Measurements from ENCODE around the gene NSMF. TPM values are rescaled to one million over a fixed set of nuclear protein-coding genes. Genes with fewer than 3 reads are reported as not detected.
A peak's percentile ranks its signal among the peaks of the same experiment; 100 is the strongest.

NSMF gene
- total RNA-seq, 4 donors from 2014 or later, result 50.1 to 58.5 (median 54.2) TPM

DNA sequence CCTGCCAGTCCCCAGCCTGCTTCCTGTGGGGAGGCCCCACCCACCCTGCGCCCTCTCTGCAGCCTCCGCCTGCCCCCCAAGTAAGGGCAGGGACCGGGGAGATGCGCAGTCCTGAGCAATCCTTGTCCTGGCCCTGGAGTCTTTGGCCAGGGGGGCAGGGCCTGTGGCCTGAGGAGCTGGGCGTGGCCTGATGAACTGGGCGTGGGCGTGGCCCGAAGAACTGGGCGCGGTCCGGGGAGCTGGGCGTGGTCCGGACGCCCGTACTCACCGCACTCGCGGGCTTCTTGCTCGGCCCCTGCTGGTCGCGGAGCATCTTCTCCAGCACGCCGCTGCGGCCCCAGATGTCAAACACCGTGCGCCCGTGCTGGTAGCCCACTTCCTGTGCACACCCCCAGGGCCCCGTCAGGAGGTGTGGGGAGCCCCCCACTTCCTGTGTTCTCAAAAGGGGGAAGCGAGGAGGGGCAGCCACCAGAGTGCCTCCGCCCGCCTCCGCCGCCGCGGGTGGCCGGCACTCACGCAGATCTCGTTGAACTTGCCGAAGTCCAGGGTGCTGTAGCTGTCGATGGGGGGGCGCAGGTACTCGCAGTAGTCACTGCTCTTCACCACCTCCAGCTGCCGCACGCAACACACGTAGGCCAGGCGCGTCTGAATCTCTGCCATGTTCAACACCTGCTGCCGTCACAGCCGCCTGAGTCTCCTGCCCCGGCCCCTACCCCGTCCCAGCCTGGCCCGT, 2.7 kb upstream of the NSMF start:
- Histone ChIP-seq H3K36me3 (no peaks in the 10 kb centered on the region), H3K27ac (no peak overlapping the region), H3K9me3 (no peaks in the 10 kb centered on the region), H3K4me1 (peaks cover 13 to 26% of the 10 kb centered on the region in 2 donors), H3K4me3 (replicated peaks in 1 of 3) (no peak overlapping the region), H3K27me3 (no peaks in the 10 kb centered on the region)
- DNase-seq, result peak in 1 of 2 donors; percentile 42
- intact Hi-C loops (cut with DNase I), result no loop called here
- TF ChIP-seq, protein P1, sequence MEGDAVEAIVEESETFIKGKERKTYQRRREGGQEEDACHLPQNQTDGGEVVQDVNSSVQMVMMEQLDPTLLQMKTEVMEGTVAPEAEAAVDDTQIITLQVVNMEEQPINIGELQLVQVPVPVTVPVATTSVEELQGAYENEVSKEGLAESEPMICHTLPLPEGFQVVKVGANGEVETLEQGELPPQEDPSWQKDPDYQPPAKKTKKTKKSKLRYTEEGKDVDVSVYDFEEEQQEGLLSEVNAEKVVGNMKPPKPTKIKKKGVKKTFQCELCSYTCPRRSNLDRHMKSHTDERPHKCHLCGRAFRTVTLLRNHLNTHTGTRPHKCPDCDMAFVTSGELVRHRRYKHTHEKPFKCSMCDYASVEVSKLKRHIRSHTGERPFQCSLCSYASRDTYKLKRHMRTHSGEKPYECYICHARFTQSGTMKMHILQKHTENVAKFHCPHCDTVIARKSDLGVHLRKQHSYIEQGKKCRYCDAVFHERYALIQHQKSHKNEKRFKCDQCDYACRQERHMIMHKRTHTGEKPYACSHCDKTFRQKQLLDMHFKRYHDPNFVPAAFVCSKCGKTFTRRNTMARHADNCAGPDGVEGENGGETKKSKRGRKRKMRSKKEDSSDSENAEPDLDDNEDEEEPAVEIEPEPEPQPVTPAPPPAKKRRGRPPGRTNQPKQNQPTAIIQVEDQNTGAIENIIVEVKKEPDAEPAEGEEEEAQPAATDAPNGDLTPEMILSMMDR (IDR thresholded peaks at IDR 0.05), result no peak
- TF ChIP-seq POLR2A (IDR thresholded peaks at IDR 0.05), result no peak
- 69 to 85% methylated on average over 7 to 14 of the region's 52 CpGs for WGBS, 2 donors

DNA sequence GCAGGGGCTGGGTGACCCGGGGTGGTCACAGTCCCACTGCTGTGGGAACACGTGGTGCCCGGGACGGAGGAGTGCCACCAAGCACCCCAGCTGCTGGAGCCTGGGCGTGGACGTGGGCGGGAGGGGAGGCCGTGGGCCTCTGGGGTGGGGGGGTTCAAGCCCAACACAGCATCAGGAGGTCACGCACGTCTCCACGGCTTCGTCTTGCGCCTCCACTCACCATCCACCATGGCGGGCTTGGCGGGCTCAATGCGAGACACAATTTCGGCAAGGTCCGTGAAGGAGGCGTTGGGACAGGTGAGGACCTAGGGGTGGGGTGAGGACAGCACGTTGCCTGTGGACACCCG, 2.2 kb upstream of the NSMF start:
- H3K27me3 ChIP-seq, result no peaks in the 10 kb centered on the region
- no peak overlapping the region for H3K4me3 ChIP-seq (replicated peaks in 1 of 3)
- H3K27ac ChIP-seq, result no peak overlapping the region
- peaks cover 13 to 29% of the 10 kb centered on the region in 2 donors for H3K4me1 ChIP-seq
- intact Hi-C loops (cut with DNase I), result no loop called here
- WGBS, 2 donors, result 94 to 98% methylated on average over 15 to 21 of the region's 21 CpGs
- no peak for DNase-seq
- no peaks in the 10 kb centered on the region for H3K36me3 ChIP-seq
- TF ChIP-seq, protein P1 (IDR thresholded peaks at IDR 0.05), result no peak
- TF ChIP-seq POLR2A (IDR thresholded peaks at IDR 0.05), result no peak
- no peaks in the 10 kb centered on the region for H3K9me3 ChIP-seq

DNA sequence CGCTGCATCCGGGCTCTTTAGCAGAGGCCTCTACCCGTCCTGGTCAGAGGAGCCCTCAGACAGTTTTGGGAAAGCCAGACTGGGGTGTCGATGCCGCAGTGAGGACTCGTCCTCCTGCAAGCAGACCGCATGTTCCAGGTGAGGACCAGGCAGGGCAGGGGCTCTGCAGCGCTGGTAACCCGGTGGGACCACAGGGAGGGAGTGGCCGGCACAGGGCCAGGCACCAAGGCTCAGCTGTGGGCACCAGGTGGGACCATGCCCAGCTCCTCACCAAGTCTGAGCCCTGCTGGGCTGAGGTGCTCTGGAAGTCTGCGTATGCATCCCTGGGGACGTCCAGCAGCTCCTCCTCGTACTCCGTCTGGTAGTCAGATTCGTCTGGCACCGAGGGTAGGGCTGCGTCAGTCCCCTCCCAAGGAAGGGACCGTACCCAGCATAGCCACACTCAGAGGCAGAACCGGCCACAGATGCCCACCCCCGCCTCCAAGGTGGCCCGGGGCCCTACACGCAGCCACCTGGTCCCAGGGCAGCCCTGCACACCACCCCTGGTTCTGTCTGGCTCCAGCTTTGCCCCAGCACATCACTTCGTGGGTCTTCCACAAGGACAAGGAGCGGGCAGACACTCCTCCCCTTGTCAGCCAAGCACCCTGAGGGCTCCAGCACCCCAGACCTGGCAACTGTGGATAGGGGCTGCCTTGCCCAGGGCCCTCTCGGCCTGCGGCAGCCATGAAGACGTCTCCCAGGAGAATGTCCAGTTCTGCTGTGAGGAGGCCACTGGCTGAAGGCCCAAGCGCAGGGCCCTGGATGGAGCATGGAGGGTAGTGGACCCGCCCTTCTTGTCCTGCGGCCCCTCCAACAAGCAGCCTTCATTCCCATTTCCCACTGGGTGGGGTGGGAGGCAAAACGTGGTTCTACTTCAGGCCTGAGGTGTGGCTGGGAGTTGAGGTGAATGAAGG, 1.5 kb upstream of the NSMF start:
- Histone ChIP-seq H3K9me3 (no peaks in the 10 kb centered on the region), H3K27ac (no peak overlapping the region), H3K4me3 (replicated peaks in 1 of 3) (no peak overlapping the region), H3K4me1 (peaks cover 13 to 29% of the 10 kb centered on the region in 2 donors), H3K27me3 (no peaks in the 10 kb centered on the region), H3K36me3 (no peaks in the 10 kb centered on the region)
- DNase-seq, result no peak
- TF ChIP-seq, protein P1 (IDR thresholded peaks at IDR 0.05), result no peak
- TF ChIP-seq POLR2A (IDR thresholded peaks at IDR 0.05), result no peak
- WGBS, 2 donors, result 92 to 94% methylated on average over 20 to 25 of the region's 31 CpGs
- intact Hi-C loops (cut with DNase I), result no loop called here

DNA sequence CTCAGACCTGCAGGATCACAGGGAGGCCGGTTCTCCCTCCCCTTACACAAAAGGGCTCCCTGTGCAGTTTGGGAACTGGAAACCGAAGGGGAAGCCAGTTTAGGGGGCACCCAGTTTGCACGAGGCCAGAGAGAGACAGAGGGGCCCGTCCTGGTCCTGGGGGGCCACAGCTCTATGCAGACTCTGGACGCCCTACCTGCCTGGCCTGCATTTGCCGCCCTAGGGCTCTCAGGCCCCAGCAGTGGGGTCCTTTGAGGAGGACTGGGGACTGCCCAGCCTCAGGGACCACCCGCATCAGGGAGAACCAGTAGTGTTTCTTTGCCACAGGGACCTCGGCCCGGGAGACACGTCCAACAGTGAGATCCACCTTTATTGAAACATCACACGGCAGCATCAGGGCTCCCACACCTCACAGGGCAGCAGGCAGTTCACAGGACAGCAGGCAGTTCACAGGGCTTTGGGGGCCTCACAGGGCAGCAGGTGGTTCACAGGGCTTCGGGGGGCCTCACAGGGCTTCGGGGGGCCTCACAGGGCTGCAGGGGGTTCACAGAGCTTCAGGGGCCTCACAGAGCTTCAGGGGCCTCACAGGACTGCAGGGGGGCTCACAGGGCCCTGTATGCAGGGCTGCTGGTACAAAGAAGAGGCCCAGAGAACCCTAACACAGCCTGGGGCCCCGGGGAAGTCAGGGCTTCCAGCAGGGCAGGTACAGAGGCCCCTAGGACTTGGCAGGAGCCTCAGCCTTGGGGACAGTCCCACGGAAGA, 648 bp upstream of the NSMF start:
- Histone ChIP-seq H3K4me1 (peaks cover 14 to 33% of the 10 kb centered on the region in 2 donors), H3K27me3 (no peaks in the 10 kb centered on the region), H3K36me3 (no peaks in the 10 kb centered on the region), H3K9me3 (no peaks in the 10 kb centered on the region), H3K27ac (peak overlapping the region in 1 of 3 donors; percentile 42), H3K4me3 (replicated peaks in 1 of 3) (peak overlapping the region in 1 of 3 donors; percentile 63)
- intact Hi-C loops (cut with DNase I), result no loop called here
- WGBS, 2 donors, result 62 to 68% methylated on average over 8 to 10 of the region's 15 CpGs
- no peak for DNase-seq
- no peak for TF ChIP-seq POLR2A (IDR thresholded peaks at IDR 0.05)

Data from thyroid gland (tissue), 4 donors.